Astrocyte (in vitro differentiated cells and primary cell): ENCODE results near the gene MSX1. TPM values are rescaled to one million over a fixed set of nuclear protein-coding genes. Genes with fewer than 3 reads are reported as not detected.
A peak's percentile ranks its signal among the peaks of the same experiment; 100 is the strongest.

ENCODE experiments used
- DNase-seq: peaks from one replicate; pipeline ENCODE4 v3.0.0-alpha.2; 2010; ENCODE audit warnings: low read depth
- FAIRE-seq: peaks from 2 replicates; lab custom pipeline; 2011; peaks lifted over from hg19 to GRCh38; lab: Jason Lieb, UNC
- H2AFZ ChIP-seq: 2 replicates; pipeline ENCODE4 v1.6.0; 2012; ENCODE audit warnings: low read depth, low read length, inconsistent platforms
- H3K27ac ChIP-seq: 2 replicates; pipeline ENCODE4 v1.5.1; 2011; ENCODE audit warnings: low read depth, low read length, inconsistent platforms
- H3K27me3 ChIP-seq: 2 replicates; pipeline ENCODE4 v1.6.0; 2011; ENCODE audit warnings: low read length, inconsistent platforms; ENCODE audit not compliant: insufficient read depth
- H3K36me3 ChIP-seq: 2 replicates; pipeline ENCODE4 v1.5.1; 2011; ENCODE audit warnings: low read length, inconsistent platforms; ENCODE audit not compliant: insufficient read depth
- H3K4me1 ChIP-seq: 2 replicates; pipeline ENCODE4 v1.5.1; 2011; ENCODE audit warnings: low read length, inconsistent platforms; ENCODE audit not compliant: insufficient read depth
- H3K4me2 ChIP-seq: 2 replicates; pipeline ENCODE4 v1.6.0; 2012; ENCODE audit warnings: low read length, inconsistent platforms
- H3K4me3 ChIP-seq: 2 replicates; pipeline ENCODE4 v1.5.1; 2011; ENCODE audit warnings: low read depth, mild to moderate bottlenecking, low read length, inconsistent platforms; ENCODE audit not compliant: insufficient read depth
- H3K79me2 ChIP-seq: 2 replicates; pipeline ENCODE4 v1.6.0; 2012; ENCODE audit warnings: mild to moderate bottlenecking, low read length, inconsistent platforms; ENCODE audit not compliant: insufficient read depth
- H3K9ac ChIP-seq: 2 replicates; pipeline ENCODE4 v1.6.0; 2012; ENCODE audit warnings: mild to moderate bottlenecking, low read length, inconsistent platforms
- H3K9me3 ChIP-seq: 2 replicates; pipeline ENCODE4 v1.5.1; 2012; ENCODE audit warnings: low read depth, mild to moderate bottlenecking, low read length, inconsistent platforms; ENCODE audit not compliant: insufficient read depth
- H4K20me1 ChIP-seq: 2 replicates; pipeline ENCODE4 v1.6.0; 2012; ENCODE audit warnings: low read length, inconsistent platforms; ENCODE audit not compliant: insufficient read depth
- H3K27ac Mint-ChIP-seq: one replicate; pipeline ENCODE4 v1.8.0; 2021; ENCODE audit warnings: mild to moderate bottlenecking, mixed read lengths; ENCODE audit not compliant: unreplicated experiment
- H3K27me3 Mint-ChIP-seq: one replicate; pipeline ENCODE4 v1.8.0; 2021; ENCODE audit warnings: low read depth, mixed read lengths; ENCODE audit not compliant: unreplicated experiment
- H3K36me3 Mint-ChIP-seq: one replicate; pipeline ENCODE4 v1.8.0; 2021; ENCODE audit warnings: low read depth, mixed read lengths; ENCODE audit not compliant: unreplicated experiment
- H3K4me1 Mint-ChIP-seq: one replicate; pipeline ENCODE4 v1.8.0; 2021; ENCODE audit warnings: low read depth, mixed read lengths; ENCODE audit not compliant: unreplicated experiment
- H3K4me3 Mint-ChIP-seq: one replicate; pipeline ENCODE4 v1.8.0; 2021; ENCODE audit warnings: mild to moderate bottlenecking, moderate library complexity, mixed read lengths; ENCODE audit not compliant: unreplicated experiment
- H3K9me3 Mint-ChIP-seq: one replicate; pipeline ENCODE4 v1.8.0; 2021; ENCODE audit warnings: mild to moderate bottlenecking, mixed read lengths; ENCODE audit not compliant: unreplicated experiment
- EZH2 ChIP-seq: IDR thresholded peaks from 2 replicates; pipeline ENCODE4 v1.6.1; 2012; ENCODE audit warnings: mild to moderate bottlenecking, low read length, inconsistent platforms; ENCODE audit not compliant: insufficient read depth
- total RNA-seq: library from RNA; stranded (reverse); gene quantifications from 2 replicates; pipeline ENCODE4 v1.2.1, GENCODE V29; 2021
- TF ChIP-seq, protein P1 (sequence below): IDR thresholded peaks from 2 replicates; pipeline ENCODE4 v1.5.1; 2011; ENCODE audit warnings: low read depth, mild to moderate bottlenecking, inconsistent platforms, low read length, moderate library complexity; ENCODE audit not compliant: insufficient read depth

MSX1 gene
- total RNA-seq, 1 donor from 2014 or later: 0.91 TPM

DNA sequence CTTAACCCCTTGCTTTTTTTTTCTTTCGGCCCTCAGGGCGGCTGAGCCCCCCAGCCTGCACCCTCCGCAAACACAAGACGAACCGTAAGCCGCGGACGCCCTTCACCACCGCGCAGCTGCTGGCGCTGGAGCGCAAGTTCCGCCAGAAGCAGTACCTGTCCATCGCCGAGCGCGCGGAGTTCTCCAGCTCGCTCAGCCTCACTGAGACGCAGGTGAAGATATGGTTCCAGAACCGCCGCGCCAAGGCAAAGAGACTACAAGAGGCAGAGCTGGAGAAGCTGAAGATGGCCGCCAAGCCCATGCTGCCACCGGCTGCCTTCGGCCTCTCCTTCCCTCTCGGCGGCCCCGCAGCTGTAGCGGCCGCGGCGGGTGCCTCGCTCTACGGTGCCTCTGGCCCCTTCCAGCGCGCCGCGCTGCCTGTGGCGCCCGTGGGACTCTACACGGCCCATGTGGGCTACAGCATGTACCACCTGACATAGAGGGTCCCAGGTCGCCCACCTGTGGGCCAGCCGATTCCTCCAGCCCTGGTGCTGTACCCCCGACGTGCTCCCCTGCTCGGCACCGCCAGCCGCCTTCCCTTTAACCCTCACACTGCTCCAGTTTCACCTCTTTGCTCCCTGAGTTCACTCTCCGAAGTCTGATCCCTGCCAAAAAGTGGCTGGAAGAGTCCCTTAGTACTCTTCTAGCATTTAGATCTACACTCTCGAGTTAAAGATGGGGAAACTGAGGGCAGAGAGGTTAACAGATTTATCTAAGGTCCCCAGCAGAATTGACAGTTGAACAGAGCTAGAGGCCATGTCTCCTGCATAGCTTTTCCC is 3.4 kb downstream of the MSX1 start:
- H3K27me3 Mint-ChIP-seq: peaks cover 72% of the 10 kb centered on the region
- DNase-seq (no peak), FAIRE-seq (no peak)
- no peaks in the 10 kb centered on the region for H3K36me3 ChIP-seq
- H3K9me3 Mint-ChIP-seq: peaks cover 23% of the 10 kb centered on the region
- H3K27ac Mint-ChIP-seq: peak overlapping the region; percentile 72
- H3K79me2 ChIP-seq: peaks cover 5% of the 10 kb centered on the region
- peaks cover 6% of the 10 kb centered on the region for H3K9me3 ChIP-seq
- H3K4me3 Mint-ChIP-seq: no peak overlapping the region
- no peak overlapping the region for H2AFZ ChIP-seq
- TF ChIP-seq, protein P1, sequence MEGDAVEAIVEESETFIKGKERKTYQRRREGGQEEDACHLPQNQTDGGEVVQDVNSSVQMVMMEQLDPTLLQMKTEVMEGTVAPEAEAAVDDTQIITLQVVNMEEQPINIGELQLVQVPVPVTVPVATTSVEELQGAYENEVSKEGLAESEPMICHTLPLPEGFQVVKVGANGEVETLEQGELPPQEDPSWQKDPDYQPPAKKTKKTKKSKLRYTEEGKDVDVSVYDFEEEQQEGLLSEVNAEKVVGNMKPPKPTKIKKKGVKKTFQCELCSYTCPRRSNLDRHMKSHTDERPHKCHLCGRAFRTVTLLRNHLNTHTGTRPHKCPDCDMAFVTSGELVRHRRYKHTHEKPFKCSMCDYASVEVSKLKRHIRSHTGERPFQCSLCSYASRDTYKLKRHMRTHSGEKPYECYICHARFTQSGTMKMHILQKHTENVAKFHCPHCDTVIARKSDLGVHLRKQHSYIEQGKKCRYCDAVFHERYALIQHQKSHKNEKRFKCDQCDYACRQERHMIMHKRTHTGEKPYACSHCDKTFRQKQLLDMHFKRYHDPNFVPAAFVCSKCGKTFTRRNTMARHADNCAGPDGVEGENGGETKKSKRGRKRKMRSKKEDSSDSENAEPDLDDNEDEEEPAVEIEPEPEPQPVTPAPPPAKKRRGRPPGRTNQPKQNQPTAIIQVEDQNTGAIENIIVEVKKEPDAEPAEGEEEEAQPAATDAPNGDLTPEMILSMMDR: no peak
- TF ChIP-seq EZH2: peak; percentile 36
- peaks cover 70% of the 10 kb centered on the region for H3K27me3 ChIP-seq
- peaks cover 21% of the 10 kb centered on the region for H3K4me1 ChIP-seq
- no peak overlapping the region for H3K27ac ChIP-seq
- H3K4me1 Mint-ChIP-seq: peaks cover 3% of the 10 kb centered on the region
- peaks cover 5% of the 10 kb centered on the region for H3K36me3 Mint-ChIP-seq
- no peak overlapping the region for H3K9ac ChIP-seq
- H4K20me1 ChIP-seq: peaks cover 31% of the 10 kb centered on the region
- no peak overlapping the region for H3K4me2 ChIP-seq
- no peak overlapping the region for H3K4me3 ChIP-seq

DNA sequence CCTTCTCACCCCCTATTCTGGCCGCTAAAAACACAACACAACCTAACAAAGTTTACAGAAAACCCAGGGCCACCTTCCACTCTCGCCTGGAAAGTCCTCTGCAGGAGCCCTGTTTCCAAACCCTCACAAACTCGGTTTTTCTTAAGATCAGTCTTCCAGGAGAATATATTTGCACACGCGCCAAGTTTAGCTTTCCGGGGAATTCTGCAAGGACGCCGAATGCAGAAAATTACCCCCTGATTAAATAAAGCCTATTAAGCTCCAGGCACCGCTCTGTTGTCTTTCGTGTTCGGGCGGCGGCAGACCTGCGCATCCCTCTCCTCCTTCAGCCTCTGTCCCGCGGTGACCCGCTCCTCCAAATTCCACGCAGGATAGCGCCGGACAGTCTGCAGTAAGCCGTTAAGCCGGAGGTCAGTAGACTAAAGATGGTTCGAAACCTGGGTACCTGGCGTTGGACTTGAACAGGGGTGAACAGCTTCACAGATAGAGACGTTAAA is 5.0 kb downstream of the MSX1 start:
- Histone ChIP-seq H3K9ac (no peak overlapping the region), H3K4me1 (peaks cover 21% of the 10 kb centered on the region), H3K79me2 (peaks cover 5% of the 10 kb centered on the region), H3K9me3 (peaks cover 4% of the 10 kb centered on the region), H4K20me1 (peaks cover 32% of the 10 kb centered on the region), H3K27me3 (peaks cover 80% of the 10 kb centered on the region), H3K27ac (no peak overlapping the region), H2AFZ (no peak overlapping the region), H3K4me3 (no peak overlapping the region), H3K36me3 (no peaks in the 10 kb centered on the region), H3K4me2 (peak overlapping the region; percentile 82)
- Mint-ChIP-seq H3K27ac (no peak overlapping the region), H3K36me3 (peaks cover 5% of the 10 kb centered on the region), H3K9me3 (peaks cover 29% of the 10 kb centered on the region), H3K4me3 (no peak overlapping the region), H3K27me3 (peaks cover 70% of the 10 kb centered on the region), H3K4me1 (peaks cover 3% of the 10 kb centered on the region)
- peak; percentile 72 for TF ChIP-seq EZH2
- TF ChIP-seq, protein P1: no peak
- no peak for FAIRE-seq
- DNase-seq: no peak
